Transverse colon (tissue), 4 donors: ENCODE measurements around the gene GRM7. TPM values are rescaled to one million over a fixed set of nuclear protein-coding genes. Genes with fewer than 3 reads are reported as not detected.

Experiments
- DNase-seq: peaks from one replicate; pipeline ENCODE4 v3.0.0-alpha.2; 2019
- H3K27ac ChIP-seq, 4 donors: fragments of 200-600 bp; sonication (generic); 2 replicates each; pipeline ENCODE4 v1.5.1; 2016 to 2018; ENCODE audit warnings: inconsistent platforms in 4 of 4
- H3K27me3 ChIP-seq: fragments of 200-600 bp; sonication (generic); 2 replicates; pipeline ENCODE4 v1.5.1; 2017; ENCODE audit warnings: inconsistent platforms
- H3K36me3 ChIP-seq, 4 donors: fragments of 200-600 bp; sonication (generic); 2 replicates each; pipeline ENCODE4 v1.5.1; 2017 to 2019; ENCODE audit warnings: inconsistent platforms in 4 of 4
- H3K4me1 ChIP-seq, 4 donors: fragments of 200-600 bp; sonication (generic); 2 replicates each; pipeline ENCODE4 v1.5.1; 2017 to 2020; ENCODE audit warnings: inconsistent platforms in 4 of 4
- H3K4me3 ChIP-seq, 4 donors: fragments of 200-600 bp; sonication (generic); 1 replicate in 1 of 4; 2 replicates in 3 of 4; pipeline versions ENCODE4 v1.5.1 to v1.6.1; 2017 to 2019; ENCODE audit warnings: inconsistent platforms in 4 of 4
- H3K9me3 ChIP-seq, 2 donors: fragments of 200-600 bp; sonication (generic); 2 replicates each; pipeline ENCODE4 v1.5.1; 2017 to 2019; ENCODE audit warnings: inconsistent platforms in 2 of 2
- CTCF ChIP-seq, 5 experiments: fragments of 200-600 bp in 3 of 5; fragments of 450-650 bp in 2 of 5; sonication (generic) in 3 of 5; IDR thresholded peaks; 1 replicate in 2 of 5; 2 replicates in 3 of 5; pipeline ENCODE4 v1.5.1; 2016 to 2017; ENCODE audit warnings: antibody characterized with exemption in 5 of 5, inconsistent platforms in 3 of 5, mild to moderate bottlenecking in 2 of 5, moderate library complexity in 1 of 5
- EP300 ChIP-seq: sonication (generic); formaldehyde crosslinking; IDR thresholded peaks from one replicate; pipeline ENCODE4 v1.6.1; 2017; ENCODE audit warnings: antibody characterized with exemption, low read depth
- POLR2A ChIP-seq: fragments of 450-650 bp; IDR thresholded peaks from one replicate; pipeline ENCODE4 v1.6.1; 2016; ENCODE audit warnings: antibody characterized with exemption, mild to moderate bottlenecking, moderate library complexity
- POLR2AphosphoS5 ChIP-seq, 3 donors: sonication (generic); formaldehyde crosslinking; IDR thresholded peaks; one replicate each; pipeline ENCODE4 v1.6.1; 2016; ENCODE audit warnings: antibody characterized with exemption in 3 of 3
- WGBS, 2 donors: methylation state at CpG; one replicate each; pipeline ENCODE4 v1.1.5; 2018; ENCODE audit warnings: low coverage in 1 of 2; 5-methylcytosine and 5-hydroxymethylcytosine counted together
- in situ Hi-C, 4 donors: fragments of 200-750 bp; cut with MboI; loops; one replicate each; pipeline versions ENCODE4 v1.15.0 to v1.15.1; 2017; ENCODE audit warnings: low sequenced_read_pairs in 3 of 4, low pct_ligation_motif_present in 1 of 4, low pct_unique_long_range_greater_than_20kb in 1 of 4
- intact Hi-C: fragments of 100-400 bp; cut with DNase I; formaldehyde crosslinking; loops from one replicate; pipeline ENCODE4 v1.15.1; 2023; ENCODE audit warnings: low total_unique reads
- total RNA-seq, 4 donors: library from RNA; depleted of rRNA; stranded (reverse); fragments of >200 nt; gene quantifications; one replicate each; pipeline ENCODE4 v1.1.0, GENCODE V29; 2016

Gene GRM7
- total RNA-seq, 4 donors from 2014 or later: 0.14 to 0.20 (median 0.16) TPM; not detected in 1

- Histone ChIP-seq H3K4me3 (no peak overlapping the region), H3K36me3 (no peaks in the 10 kb centered on the region), H3K27me3 (no peaks in the 10 kb centered on the region), H3K27ac (no peak overlapping the region), H3K9me3 (no peaks in the 10 kb centered on the region), H3K4me1 (no peaks in the 10 kb centered on the region)
- in situ Hi-C loops: no loop called here
- TF ChIP-seq EP300 (no peak), POLR2AphosphoS5 (IDR thresholded peaks at IDR 0.05) (no peak), CTCF (IDR thresholded peaks at IDR 0.05) (no peak), POLR2A (no peak)
- intact Hi-C loops: no loop called here
- DNase-seq: no peak
Measured at GRCh38 chr3:6878731-6879130, 17.8 kb downstream of the GRM7 start.

- no peak for DNase-seq
- intact Hi-C loops (no loop called here), in situ Hi-C loops (no loop called here)
- Histone ChIP-seq H3K9me3 (no peaks in the 10 kb centered on the region), H3K4me1 (no peaks in the 10 kb centered on the region), H3K4me3 (no peak overlapping the region), H3K27me3 (no peaks in the 10 kb centered on the region), H3K27ac (no peak overlapping the region), H3K36me3 (no peaks in the 10 kb centered on the region)
- 54 to 71% methylated on average over 3 of the region's 3 CpGs for WGBS, 2 donors
- TF ChIP-seq CTCF (IDR thresholded peaks at IDR 0.05) (no peak), POLR2AphosphoS5 (IDR thresholded peaks at IDR 0.05) (no peak), EP300 (no peak), POLR2A (no peak)
Measured at GRCh38 chr3:6912240-6912639, 51.3 kb downstream of the GRM7 start.

GRCh38 chr3:6915898-6916297 is 55.0 kb downstream of the GRM7 start:
- no peaks in the 10 kb centered on the region for H3K27me3 ChIP-seq
- no peaks in the 10 kb centered on the region for H3K36me3 ChIP-seq
- H3K4me1 ChIP-seq: no peaks in the 10 kb centered on the region
- no peak for DNase-seq
- intact Hi-C loops: no loop called here
- H3K27ac ChIP-seq: no peak overlapping the region
- 82 to 100% methylated on average over 1 of the region's 1 CpG for WGBS, 2 donors
- H3K4me3 ChIP-seq: no peak overlapping the region
- H3K9me3 ChIP-seq: no peaks in the 10 kb centered on the region
- TF ChIP-seq POLR2A (no peak), EP300 (no peak), POLR2AphosphoS5 (IDR thresholded peaks at IDR 0.05) (no peak), CTCF (IDR thresholded peaks at IDR 0.05) (no peak)
- in situ Hi-C loops: no loop called here

- in situ Hi-C loops (no loop called here), intact Hi-C loops (no loop called here)
- Histone ChIP-seq H3K4me3 (no peak overlapping the region), H3K27me3 (no peaks in the 10 kb centered on the region), H3K9me3 (no peaks in the 10 kb centered on the region), H3K4me1 (no peaks in the 10 kb centered on the region), H3K27ac (no peak overlapping the region), H3K36me3 (no peaks in the 10 kb centered on the region)
- TF ChIP-seq CTCF (IDR thresholded peaks at IDR 0.05): no peak
- TF ChIP-seq POLR2A: no peak
- WGBS, 2 donors: 69 to 76% methylated on average over 4 to 8 of the region's 8 CpGs
- DNase-seq: no peak
Measured at GRCh38 chr3:6921066-6921465, 60.2 kb downstream of the GRM7 start.
